IPS-11a (cell line): Measurements from ENCODE around the gene ADAM33.

Experiments
- H3K4me3 ChIP-seq: one replicate; pipeline ENCODE4 v1.5.1; 2013; ENCODE audit warnings: low read depth, low read length, control low read depth

The ADAM33 gene

GRCh38 chr20:3707508-3707899, 25.7 kb upstream of the ADAM33 start:
- H3K4me3 ChIP-seq = no peak overlapping the region

GRCh38 chr20:3706774-3707507, 25.1 kb upstream of the ADAM33 start:
- no peak overlapping the region for H3K4me3 ChIP-seq

GRCh38 chr20:3705970-3706739, 24.3 kb upstream of the ADAM33 start:
- no peak overlapping the region for H3K4me3 ChIP-seq

GRCh38 chr20:3705491-3705969, 23.7 kb upstream of the ADAM33 start:
- H3K4me3 ChIP-seq = no peak overlapping the region

- H3K4me3 ChIP-seq = no peak overlapping the region
These were observed 22.3 kb upstream of the ADAM33 start for GRCh38 chr20:3704087-3704486.

GRCh38 chr20:3702611-3703391, 21.0 kb upstream of the ADAM33 start:
- H3K4me3 ChIP-seq = no peak overlapping the region

- H3K4me3 ChIP-seq = no peak overlapping the region
These were observed 19.5 kb upstream of the ADAM33 start for GRCh38 chr20:3701061-3701998.

GRCh38 chr20:3699037-3699436, 17.2 kb upstream of the ADAM33 start:
- H3K4me3 ChIP-seq = no peak overlapping the region

- H3K4me3 ChIP-seq = no peak overlapping the region
These were observed 16.8 kb upstream of the ADAM33 start for GRCh38 chr20:3698591-3699001.

- no peak overlapping the region for H3K4me3 ChIP-seq
These were observed 15.9 kb upstream of the ADAM33 start for GRCh38 chr20:3697588-3698305.

- no peak overlapping the region for H3K4me3 ChIP-seq
These were observed 15.2 kb upstream of the ADAM33 start for GRCh38 chr20:3696745-3697587.

GRCh38 chr20:3696200-3696599, 14.4 kb upstream of the ADAM33 start:
- H3K4me3 ChIP-seq = no peak overlapping the region

GRCh38 chr20:3694864-3695263, 13.1 kb upstream of the ADAM33 start:
- no peak overlapping the region for H3K4me3 ChIP-seq

- no peak overlapping the region for H3K4me3 ChIP-seq
These were observed 11.6 kb upstream of the ADAM33 start for GRCh38 chr20:3693376-3693775.

GRCh38 chr20:3692706-3693294, 11.0 kb upstream of the ADAM33 start:
- no peak overlapping the region for H3K4me3 ChIP-seq

- H3K4me3 ChIP-seq = no peak overlapping the region
These were observed 10.1 kb upstream of the ADAM33 start for GRCh38 chr20:3691897-3692296.

- no peak overlapping the region for H3K4me3 ChIP-seq
These were observed 9.5 kb upstream of the ADAM33 start for GRCh38 chr20:3691306-3691705.

GRCh38 chr20:3690413-3690812, 8.6 kb upstream of the ADAM33 start:
- H3K4me3 ChIP-seq = no peak overlapping the region
